HG02970 (cell line): Measurements from ENCODE around the gene TFEB.

Source experiments
- ATAC-seq: cut with Tn5 transposase; IDR thresholded peaks from one replicate; pipeline ENCODE4 v1.9.1; 2021; ENCODE audit warnings: mild to moderate bottlenecking, moderate library complexity, moderate number of reproducible peaks; ENCODE audit not compliant: unreplicated experiment, low FRiP score

Gene TFEB

DNA sequence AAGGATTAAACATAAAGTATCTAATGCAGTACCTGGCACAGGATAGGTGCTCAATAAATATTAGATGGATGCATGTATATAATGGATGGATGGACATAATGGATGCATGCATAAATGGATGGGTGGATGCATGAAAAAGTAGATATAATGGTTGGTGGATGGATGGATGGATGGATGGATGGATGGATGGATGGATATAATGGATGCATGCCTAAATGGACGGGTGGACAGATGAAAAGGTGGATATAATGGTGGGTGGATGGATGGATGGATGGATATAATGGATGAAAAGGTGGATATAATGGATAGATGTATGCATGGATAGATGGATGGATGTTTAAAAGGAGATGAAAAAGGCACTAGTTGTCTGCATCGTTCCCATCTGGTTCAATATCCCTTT, 26.0 kb downstream of the TFEB start:
- no peak for ATAC-seq

GRCh38 chr6:41708856-41709255, 26.6 kb downstream of the TFEB start:
- no peak for ATAC-seq

DNA sequence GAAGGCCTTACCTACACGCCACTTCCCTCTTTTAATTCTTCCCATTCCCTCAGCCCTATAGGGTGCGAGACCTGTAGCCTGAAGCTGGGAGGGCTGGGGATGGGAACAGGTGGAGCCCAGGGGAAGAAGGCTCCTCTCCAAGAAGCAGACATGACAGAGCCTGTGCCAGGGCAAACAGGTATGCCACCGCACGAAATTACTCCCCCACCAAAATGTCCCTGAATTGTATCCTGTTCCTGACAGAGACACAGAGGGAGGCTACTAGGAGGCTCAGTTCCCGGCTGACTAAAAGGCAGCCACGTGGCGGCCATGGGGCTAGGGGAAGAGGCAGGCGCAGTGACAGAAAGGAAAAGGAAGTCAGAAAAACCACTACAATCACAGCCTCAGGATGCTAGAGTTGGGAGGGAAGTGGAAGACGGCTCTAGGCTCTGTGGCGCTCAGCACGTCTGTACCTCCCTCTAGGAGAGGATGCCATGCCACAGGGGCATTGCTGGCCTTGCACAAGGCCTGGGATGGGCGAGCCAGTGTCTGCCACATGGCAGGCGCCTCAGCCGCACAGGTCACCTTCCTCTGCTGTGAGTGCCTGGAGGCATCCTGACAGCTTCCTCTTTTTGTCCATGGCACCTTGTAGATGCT, 27.7 kb downstream of the TFEB start:
- no peak for ATAC-seq

GRCh38 chr6:41706876-41707564, 28.4 kb downstream of the TFEB start:
- ATAC-seq = no peak

GRCh38 chr6:41705996-41706835, 29.2 kb downstream of the TFEB start:
- ATAC-seq = peak; percentile 69

- no peak for ATAC-seq
Observed at GRCh38 chr6:41705311-41705995, 30.0 kb downstream of the TFEB start.

GRCh38 chr6:41704656-41705310, 30.6 kb downstream of the TFEB start:
- no peak for ATAC-seq

DNA sequence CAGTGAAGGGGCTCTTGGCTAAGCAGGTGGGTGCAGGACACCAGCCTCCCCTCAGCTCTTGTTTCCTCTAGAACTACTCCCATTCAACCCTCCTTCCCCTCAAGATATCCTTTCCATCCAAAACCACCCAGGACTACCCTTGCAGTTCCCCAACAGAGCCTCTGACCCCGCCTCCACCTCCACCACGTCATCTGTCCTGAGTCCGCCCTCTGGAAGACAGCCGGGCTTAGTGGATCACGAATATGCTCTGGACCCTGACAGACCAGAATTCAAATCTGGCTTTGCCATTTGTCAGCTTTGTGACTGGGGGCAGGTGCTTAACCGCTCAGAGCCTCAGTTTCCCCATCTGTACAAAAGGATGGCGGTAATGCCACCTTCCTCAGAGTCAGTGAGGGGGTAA, 31.4 kb downstream of the TFEB start:
- no peak for ATAC-seq

DNA sequence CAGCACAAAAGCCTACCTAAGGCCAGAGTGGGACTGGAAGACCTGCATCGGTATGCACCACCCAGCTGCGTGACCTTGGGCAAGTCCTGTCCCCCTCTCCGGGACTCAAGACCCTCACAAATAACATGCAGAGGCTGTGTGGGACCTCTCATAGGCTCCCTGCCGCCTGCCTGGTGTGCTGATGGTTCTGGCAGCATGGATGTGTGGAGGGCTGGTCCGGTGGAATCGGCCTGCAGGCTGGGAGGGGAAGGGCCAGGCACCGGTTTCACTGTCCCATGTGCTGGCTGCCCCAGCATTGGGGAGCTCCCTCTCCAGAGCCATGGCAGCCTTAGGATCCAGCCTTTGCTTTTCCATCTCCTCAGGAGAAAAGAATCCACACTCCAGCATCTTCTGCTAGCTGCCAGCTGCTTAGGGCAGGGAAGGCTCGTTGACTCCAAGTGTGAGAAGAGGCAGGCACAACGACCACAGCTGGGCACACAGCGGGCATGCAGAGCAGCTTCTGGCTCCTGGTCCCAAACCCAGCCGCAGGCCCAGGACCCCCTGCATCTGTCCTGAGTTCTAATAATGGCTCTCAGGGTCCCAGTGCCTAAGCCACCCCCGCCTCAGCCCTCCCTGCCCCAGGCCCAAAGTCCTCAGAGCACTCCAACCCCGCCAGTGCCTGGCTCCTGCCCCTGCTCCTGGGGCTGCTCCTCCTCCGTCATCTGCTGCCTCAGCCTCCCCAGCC, 32.5 kb downstream of the TFEB start:
- ATAC-seq = no peak

GRCh38 chr6:41702089-41702745, 33.2 kb downstream of the TFEB start:
- ATAC-seq = no peak

DNA sequence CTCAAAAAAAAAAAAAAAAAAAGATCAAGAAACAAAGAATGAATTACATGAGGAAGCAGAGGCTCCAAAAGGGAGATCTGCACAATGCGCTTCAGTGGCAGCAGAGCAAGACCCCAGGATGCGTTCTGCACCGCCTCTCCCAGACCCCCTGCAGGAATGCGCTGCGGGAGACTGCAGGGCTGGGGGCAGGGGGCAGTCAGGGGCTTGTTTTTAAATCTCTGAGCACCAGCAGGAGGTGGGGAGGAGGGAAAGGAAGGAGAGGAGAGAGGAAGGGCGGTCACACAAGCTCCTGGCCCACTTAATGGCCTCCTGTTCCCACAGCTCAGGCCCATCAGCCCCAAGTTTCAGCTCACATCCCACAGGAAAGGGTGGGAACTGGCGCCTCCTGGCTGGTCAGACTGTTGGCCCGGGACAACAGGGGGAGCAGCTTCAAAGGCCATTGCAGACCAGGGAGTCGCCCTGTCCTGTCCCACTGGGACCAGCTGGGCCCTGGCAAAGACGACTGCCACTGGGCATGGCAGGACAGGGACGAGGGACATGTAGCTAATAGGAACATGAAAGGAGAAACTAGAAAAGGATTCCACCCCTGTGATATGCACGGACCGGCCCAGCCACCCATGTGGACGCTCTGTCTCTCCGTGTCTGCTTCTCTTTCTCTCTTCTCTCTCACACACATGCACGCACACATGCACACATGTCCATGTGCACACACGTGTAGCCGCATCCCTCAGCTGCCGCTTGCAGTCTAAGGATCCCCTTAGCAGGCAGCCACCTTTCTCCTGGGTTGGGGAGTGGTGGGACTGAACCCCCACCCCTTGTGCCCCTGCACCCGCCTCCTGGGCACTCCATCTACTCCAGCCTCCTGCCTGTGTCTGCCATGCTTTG, 34.7 kb downstream of the TFEB start:
- ATAC-seq = no peak

DNA sequence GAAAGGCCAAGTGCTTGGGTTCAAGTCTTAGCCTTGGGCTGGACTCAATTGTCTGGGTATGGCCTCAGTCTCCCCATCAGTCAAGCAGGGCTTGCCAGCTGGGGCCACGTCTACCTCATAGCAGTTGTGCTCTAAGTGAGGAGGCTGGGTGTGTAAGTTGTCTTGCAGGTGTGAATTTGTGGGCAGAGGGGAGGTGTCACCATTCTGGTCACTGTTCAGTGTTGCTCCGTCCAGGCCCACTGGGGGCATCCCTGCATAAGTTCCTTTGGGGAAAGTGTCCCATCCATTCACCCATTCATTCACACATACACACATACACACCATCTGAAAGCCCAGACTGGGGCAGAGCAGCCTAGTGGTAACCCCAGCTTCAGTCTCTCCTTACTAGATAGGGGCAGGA, 36.3 kb downstream of the TFEB start:
- no peak for ATAC-seq

DNA sequence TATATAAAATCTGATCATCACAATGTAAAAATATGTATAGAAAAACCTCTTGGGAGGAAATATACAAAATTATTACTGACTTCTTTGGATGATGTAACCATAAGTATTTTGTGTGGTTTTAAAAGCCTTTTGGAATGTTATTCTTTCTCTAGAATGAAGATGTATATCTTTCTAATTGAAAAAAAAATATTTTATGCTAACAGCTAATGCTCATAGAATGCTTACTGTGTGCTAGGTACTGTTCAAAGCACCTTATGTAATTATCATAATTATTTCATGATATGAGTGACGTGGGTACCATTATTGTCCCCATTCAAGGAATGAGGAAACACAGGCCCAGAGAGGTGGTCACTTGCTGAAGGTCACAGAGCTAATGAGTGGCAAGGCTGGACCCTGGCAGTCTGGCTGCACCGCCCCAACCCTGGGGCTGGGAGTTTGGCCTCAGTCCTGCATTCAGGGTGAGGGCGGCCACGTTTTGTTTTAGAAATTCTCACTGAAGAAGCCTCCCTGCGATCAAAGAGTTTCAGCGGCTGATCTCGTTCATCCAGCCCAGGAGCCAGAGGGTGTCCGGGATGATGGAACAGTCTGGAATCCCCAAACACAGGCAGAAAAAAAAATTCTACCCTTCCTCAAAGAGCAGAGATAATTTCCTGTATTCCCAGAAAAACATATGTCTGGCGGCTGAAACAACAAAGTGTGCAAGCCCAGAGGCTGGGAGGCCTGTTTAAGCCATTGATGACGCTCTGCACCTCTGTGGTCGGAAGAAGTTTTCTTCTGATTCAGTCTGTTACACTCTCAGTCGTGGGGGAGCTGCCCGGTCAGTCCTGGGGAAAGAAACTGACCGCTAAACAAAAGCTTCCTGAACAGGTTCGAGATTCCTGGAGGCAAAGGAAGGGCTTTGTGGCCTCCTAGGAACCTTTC, 37.3 kb downstream of the TFEB start:
- no peak for ATAC-seq

GRCh38 chr6:41696788-41697187, 38.6 kb downstream of the TFEB start:
- ATAC-seq = no peak

DNA sequence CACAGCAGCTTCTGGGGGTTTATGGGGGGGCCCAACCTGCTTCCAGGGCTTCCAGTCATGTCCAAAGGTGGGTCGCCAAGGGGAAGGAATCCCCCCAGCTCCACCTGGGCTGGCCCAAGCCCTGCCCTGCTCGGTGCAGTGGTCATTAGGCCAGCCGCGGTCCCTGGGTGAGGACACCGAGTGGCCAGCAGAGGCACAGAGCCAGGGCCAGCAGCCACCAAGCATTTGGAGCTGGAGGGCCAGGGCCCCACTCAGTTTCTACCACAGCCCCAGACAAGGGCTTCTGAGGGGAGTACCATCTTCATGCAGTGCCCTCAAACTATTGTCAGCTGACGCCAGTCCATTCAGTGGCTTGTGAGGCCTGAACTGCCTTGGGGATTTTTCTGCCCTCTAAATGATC, 39.6 kb downstream of the TFEB start:
- ATAC-seq = no peak

DNA sequence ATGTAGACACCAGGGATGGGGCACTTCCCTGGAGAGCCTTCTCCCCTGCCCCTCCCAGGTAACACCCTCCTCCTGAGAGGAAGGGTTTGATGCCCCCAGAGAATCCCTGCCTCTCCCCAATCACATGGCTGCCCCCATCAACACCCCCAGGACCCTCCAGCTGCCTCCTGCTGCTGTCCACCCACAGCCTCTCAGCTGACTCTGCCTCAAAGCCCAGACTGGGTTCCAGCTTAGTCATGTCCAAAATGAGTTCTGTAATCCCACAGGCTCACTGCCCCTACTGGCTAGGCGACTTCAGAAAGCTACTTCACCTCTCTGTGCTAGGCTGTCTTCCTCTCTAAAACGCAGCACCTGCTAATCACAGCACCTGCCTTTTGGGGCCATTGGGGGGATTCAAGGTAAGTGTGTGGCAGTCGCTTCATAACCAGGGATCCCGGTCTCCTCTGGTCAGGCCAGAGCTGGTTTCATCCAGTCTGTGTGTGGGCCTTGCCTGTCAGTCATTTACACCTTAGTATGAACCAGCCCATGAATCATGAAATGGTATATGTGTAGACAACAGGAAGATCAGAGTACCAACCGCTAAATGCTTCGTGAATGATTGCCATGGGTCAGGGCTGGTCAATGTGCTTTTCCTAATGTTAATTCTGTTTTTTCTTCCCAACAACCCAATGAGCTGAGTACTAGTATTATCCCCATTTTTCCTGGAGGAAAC, 40.4 kb downstream of the TFEB start:
- ATAC-seq = no peak
